Ureter (tissue), 1 donor: Measurements from ENCODE around the gene VIL1. TPM values are rescaled to one million over a fixed set of nuclear protein-coding genes. Genes with fewer than 3 reads are reported as not detected.

ENCODE experiments used
- DNase-seq: peaks from one replicate; pipeline ENCODE4 v3.0.0-alpha.2; 2020; ENCODE audit warnings: low spot score
- total RNA-seq: library from RNA; stranded (reverse); gene quantifications from one replicate; pipeline ENCODE4 v1.2.4, GENCODE V29; 2023
- donor health status: DM: yes; HTN: yes; CAD: no.

The VIL1 gene
- total RNA-seq, 1 donor from 2014 or later: not detected

DNA sequence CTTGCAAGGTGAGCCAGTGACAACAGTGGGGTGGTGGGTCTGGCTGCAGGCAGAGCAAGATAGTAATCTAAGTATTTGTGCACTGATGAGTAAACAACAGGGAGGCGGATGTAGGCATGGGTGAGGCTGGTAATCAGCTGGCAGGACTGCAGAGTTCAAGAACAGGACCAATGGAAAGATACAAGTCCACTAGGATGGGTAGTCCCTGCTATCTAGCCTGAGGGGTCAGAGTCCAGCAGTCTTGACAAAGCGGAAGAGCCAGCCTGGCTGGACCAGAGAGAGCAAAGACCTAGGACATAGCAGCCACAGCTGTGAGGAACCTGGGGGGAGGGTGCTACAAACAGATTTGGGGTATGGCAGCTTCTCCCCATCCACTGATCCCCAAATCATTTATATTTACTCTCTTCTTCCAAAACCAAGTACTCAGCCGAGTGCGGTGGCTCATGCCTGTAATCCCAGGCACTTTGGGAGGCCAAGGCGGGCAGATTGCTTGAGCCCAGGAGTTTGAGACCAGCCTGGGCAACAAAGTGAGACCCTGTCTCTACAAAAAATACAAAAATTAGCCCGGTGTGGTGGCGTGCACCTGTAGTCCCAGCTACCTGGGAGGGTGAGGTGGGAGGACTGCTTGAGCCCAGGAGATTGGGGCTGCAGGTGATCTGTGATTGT lies 25.9 kb downstream of the VIL1 start:
- no peak for DNase-seq

- DNase-seq: no peak
Observed at GRCh38 chr2:218445602-218446001, 26.7 kb downstream of the VIL1 start.

GRCh38 chr2:218446547-218446946 lies 27.6 kb downstream of the VIL1 start:
- no peak for DNase-seq

DNA sequence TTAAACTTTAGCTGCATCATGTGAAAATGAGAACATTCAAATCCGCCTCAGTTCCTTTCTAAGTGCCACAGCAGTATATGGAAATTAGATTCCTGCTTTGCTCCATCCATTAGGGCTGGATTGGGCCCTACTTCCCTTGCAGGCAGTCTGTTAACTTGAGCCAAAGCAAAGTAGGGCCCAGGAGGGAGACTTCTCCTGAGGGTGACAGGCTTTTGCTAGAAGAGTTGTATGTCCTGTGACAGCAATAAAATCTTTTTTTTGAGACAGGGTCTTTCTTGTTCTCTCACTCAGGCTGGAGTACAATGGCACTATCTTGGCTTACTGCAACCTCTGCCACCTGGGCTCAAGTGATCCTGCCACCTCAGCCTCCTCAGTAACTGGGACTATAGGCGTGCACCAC lies 28.1 kb downstream of the VIL1 start:
- no peak for DNase-seq

DNA sequence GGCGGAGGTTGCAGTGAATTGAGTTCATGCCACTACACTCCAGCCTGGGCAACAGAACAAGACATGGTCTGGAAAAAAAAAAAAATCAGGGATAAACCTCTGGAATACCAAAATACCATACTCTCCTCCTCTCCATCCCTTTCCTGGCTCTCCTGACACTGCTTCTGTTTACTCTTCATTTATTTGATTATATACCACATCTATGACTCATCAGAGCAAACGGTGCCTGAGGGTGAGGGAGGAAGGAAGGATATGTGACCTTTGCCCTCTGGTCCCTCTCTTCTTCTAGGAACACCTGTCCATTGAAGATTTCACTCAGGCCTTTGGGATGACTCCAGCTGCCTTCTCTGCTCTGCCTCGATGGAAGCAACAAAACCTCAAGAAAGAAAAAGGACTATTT lies 30.0 kb downstream of the VIL1 start:
- DNase-seq: no peak

DNA sequence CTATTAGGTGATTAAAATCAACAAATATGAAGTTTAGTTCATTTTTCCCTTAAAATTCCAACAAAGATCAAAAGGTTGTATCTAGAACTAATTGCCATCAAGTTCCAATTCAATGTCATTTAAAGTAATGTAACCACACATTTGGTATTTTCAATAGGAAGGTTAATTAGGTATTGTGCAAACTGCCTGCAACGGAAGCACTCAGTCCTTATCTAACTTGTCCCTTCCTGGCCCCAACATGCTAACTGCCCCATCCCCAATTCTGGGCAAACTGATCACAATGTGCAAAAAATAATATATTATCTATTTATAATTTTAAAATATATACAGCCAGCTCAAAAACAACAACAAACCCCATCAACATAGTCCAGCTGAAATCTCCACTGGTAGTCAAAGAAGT lies 33.2 kb downstream of the VIL1 start:
- DNase-seq: no peak

DNA sequence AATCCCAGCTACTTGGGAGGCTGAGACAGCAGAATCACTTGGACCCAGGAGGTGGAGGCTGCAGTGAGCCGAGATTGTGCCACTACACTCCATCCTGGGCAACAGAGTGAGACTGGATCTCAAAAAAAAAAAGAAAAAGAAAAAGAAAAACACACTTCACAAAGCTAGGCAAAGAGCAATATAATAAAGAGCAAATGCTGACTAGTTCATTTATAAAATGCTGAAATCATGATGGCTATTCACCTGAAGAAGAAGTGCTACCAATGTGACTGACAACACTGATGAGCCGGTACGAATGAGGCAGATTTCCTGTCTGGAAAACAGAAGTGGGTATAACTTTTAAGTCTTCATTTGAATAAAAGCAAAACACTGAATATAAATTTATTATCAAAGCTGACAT lies 37.9 kb downstream of the VIL1 start:
- DNase-seq: no peak

DNA sequence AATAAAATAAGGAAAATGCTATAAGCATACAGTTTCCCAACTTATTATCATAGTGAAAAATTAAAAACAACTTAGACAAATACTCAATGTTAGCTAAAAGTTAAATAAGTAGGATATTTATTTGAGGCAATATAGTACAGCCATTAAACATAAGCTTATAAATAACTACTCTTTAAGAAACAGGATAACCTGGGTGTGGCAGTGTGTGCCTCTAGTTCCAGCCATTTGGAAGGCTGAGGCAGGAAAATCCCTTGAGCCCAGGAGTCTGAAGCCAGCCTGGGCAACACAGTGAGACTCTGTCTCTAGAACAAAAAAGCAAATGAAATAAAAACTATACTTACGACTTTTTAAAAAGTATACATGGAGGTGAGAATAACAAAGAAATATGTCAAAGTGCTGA lies 39.7 kb downstream of the VIL1 start:
- DNase-seq: no peak

DNA sequence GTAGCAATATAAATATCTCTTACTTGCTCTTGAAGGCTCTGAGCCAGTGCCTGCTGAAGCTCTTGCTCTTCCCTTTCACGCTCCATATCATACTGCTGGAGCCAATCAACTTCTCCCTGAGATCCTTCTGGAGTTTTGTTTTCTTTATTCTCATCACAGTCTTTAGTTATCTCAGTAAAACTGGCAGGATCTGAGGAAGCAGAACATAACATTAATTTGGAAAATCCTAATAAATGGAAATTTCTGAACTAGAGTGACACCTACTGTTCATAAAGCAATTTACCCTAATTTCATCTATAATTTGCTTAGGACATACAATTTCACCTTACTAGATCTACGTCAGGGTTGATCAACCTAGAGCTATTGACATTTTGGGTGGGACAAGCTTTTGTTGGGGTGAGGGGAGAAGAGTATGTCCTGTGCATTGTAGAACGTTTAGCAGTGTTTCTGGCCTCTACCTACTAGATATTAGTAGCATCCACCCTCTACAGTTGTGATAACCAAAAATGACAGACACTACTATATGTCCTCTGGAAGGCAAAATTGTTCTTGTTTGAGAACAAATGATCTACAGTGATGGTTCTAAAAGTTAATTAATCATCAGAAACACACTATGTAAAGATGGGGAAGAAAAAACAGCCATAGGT lies 47.2 kb downstream of the VIL1 start:
- no peak for DNase-seq

GRCh38 chr2:218470448-218470847 lies 51.5 kb downstream of the VIL1 start:
- no peak for DNase-seq

DNA sequence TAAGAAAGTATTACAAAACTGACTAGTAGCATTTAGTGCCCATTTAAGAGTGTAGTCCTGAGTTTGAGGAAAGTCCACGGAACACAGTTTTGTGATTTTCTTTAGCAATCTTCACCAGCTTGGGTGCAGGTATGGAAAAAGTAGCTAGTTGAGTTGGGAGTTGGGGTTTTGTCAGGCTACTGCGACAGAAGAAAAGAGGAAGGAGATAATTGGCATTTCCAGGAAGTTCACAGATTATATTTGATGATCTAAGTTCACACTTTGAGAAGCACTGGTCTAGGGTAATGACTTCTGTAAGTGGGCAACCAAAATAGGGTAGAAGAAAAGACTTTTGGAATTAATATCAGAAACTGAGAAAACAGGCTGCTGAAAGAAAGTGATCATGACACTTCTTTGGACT lies 52.1 kb downstream of the VIL1 start:
- no peak for DNase-seq

DNA sequence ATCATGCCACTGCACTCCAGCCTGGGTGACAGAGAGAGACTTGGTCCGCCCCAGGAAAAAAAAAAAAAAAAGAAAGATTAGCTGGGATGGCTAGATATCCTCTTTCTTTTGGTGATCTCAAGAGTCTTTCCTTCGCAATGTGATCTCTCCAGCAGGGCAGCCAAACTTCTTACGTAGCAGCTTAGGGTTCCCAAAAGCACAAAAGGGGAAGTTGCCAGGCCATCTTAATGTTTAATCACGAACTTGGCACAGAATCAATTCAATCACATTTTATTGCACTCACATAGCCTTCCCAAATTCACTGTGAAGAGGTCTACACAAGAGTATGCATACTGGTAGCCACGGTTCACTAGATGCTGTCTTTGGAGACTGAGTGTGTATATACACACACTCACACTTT lies 53.1 kb downstream of the VIL1 start:
- no peak for DNase-seq

- DNase-seq: no peak
Observed at GRCh38 chr2:218472988-218473387, 54.1 kb downstream of the VIL1 start.

DNA sequence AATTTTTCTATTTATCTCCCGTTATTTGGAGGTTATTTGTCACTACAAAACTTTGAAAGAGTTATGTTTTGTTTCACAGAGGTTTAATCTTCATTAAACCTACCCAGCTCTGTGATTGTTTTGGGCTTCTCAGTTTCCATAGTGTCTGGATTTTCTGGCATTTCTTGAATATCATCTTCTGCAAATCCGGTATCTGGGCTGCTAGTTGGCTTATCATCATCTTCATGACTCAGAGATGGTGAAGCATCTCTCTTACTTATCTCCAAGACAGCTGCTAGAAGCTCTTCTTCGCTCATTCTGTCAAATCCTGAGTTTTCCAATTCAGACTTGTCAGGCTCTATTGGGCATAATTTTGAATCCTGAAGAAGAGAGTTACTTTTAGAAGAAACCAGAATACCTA lies 55.6 kb downstream of the VIL1 start:
- no peak for DNase-seq

GRCh38 chr2:218476676-218477075 lies 57.8 kb downstream of the VIL1 start:
- no peak for DNase-seq

DNA sequence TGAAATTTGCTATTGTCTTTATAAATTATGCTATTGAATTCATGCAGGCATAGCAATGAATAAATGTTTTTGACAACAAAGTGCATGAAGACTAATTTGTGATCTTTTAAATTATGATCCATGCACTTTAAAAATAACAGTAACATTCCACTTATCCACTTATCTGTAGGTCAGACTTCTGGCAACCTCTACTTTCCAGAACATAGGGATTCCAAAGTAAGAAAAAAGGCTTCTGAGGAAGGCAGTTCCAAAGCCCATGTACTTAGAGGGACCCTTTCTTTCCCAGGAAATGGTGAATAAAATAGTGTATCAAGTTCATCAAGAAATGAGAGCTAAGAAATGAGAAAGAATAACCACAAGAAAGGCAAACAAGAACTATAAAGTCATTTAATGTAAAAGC lies 58.3 kb downstream of the VIL1 start:
- DNase-seq: no peak

DNA sequence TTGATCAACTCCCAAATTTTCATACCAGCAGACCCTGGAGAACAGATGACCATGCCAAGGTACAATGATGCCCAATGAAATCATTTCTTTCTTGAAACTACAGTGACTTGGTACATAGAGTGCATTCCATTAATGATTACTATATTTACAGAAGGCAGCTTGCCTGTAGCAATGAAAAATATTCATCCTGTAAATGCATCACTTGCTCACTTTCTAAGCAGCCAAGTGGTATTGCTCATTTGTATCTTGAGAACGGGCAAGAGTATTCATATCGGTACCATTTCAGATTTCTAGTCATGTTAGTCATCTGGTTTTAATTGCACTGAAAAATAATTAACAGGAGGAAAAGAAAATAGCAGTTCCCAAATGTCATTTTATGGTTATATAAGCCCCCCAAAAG lies 59.6 kb downstream of the VIL1 start:
- DNase-seq: no peak

- no peak for DNase-seq
Observed at GRCh38 chr2:218479595-218479994, 60.7 kb downstream of the VIL1 start.

GRCh38 chr2:218482651-218483050 lies 63.7 kb downstream of the VIL1 start:
- DNase-seq: no peak

DNA sequence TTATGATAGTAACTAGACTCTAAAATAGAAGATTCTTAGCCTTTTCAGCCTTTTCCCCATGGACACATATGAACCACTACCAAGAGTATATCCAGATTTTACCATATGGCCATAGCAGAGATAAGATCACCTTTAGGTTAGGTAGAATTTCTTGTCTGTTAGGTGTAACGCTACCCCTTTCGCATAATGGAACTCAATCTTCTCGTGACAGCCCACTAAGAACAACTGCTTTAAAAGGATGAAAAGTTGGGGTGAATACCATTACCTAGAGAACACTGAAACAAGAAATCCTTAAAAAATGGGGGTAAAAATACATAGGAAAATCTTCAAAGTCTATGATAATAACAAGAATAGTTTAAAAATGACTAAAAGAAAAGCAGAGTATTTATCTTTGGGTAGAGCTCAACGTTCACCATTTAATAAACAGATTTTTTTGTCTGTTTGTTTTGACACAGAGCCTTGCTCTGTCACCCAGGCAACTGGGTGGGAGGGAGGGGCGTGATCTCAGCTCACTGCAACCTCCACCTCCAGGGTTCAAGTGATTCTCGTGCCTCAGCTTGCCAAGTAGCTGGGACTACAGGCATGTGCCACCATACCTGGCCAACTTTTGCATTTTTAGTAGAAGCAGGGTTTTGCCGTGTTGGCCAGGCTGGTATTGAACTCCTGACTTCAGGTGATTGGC lies 67.2 kb downstream of the VIL1 start:
- no peak for DNase-seq

- DNase-seq: no peak
Observed at GRCh38 chr2:218500501-218501060, 81.7 kb downstream of the VIL1 start.

DNA sequence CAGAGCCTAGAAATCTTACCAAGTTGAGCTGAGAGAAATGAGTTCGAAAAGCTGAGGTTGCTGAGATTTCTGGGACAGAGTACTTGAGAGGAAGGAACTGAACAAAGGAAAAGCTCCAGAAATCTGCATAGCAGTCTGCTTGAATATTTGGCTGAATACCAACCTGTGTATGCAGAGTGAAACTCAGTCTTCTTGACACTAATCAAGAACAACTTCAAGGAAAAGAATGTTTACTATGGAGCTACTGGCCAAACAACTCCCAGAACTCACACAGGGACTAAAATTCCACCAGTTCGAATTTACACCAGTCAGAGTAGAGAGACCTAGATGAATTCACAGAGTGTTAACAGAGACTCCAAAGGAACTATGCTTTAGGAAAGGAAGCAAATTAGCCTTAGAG lies 82.7 kb downstream of the VIL1 start:
- DNase-seq: no peak
